ENCODE data around the gene EFS. TPM values are rescaled to one million over a fixed set of nuclear protein-coding genes. Genes with fewer than 3 reads are reported as not detected.

EFS gene
- total RNA-seq, 4 donors from 2014 or later: 7.0 to 12.9 (median 8.6) TPM

DNA sequence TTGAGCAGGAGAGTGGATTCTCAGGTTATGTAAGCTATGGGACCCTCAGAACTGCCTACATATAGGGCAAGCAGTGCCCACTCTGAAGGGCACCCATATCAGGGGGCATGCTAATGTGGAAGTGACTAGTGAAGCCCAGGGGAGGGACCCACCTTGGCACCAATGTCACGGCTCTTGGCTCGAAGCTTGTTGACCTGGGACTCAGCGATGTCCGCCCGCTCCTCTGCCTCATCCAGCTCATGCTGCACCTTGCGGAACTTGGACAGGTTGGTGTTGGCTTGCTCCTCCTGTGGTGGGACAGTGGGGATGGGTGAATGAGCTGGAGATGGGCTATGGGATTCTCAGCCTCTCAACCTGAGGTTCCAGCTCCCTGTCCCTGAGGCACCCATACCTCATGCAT is 17.3 kb upstream of the EFS start:
- no peaks in the 10 kb centered on the region for H3K27me3 ChIP-seq
- H3K36me3 ChIP-seq: no peaks in the 10 kb centered on the region
- 95 to 98% methylated on average over 6 of the region's 6 CpGs for WGBS, 2 donors
- intact Hi-C loops (cut with DNase I): loop anchor here (10.0 kb wide), 1 partner anchor 267 kb away; the partner anchor contains the start of gene CEBPE
- TF ChIP-seq, protein P1, sequence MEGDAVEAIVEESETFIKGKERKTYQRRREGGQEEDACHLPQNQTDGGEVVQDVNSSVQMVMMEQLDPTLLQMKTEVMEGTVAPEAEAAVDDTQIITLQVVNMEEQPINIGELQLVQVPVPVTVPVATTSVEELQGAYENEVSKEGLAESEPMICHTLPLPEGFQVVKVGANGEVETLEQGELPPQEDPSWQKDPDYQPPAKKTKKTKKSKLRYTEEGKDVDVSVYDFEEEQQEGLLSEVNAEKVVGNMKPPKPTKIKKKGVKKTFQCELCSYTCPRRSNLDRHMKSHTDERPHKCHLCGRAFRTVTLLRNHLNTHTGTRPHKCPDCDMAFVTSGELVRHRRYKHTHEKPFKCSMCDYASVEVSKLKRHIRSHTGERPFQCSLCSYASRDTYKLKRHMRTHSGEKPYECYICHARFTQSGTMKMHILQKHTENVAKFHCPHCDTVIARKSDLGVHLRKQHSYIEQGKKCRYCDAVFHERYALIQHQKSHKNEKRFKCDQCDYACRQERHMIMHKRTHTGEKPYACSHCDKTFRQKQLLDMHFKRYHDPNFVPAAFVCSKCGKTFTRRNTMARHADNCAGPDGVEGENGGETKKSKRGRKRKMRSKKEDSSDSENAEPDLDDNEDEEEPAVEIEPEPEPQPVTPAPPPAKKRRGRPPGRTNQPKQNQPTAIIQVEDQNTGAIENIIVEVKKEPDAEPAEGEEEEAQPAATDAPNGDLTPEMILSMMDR (IDR thresholded peaks at IDR 0.05): no peak
- TF ChIP-seq POLR2A (IDR thresholded peaks at IDR 0.05): no peak
- H3K27ac ChIP-seq: no peak overlapping the region
- no peak for DNase-seq
- no peaks in the 10 kb centered on the region for H3K4me1 ChIP-seq
- no peak overlapping the region for H3K4me3 ChIP-seq (replicated peaks in 1 of 3)
- no peaks in the 10 kb centered on the region for H3K9me3 ChIP-seq

DNA sequence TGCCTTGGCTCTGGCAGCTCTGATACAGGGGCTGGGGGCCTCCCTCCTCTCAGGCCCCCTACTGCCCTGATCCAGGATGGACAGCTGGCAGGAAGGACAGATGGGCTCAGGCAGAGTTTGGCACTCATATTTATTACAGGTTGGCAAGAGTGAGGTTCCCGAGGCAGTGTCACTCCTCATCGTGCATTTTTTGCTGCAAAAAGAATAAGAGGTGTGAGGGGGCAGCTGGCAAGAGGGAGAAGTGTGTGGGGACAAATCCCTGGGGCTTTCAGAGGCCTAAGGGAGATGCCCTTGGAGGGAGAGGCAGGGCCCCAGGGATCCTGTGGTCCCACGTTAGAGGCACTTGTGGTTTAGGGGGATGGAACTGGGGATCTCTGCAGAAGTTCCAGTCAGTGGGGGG is 16.9 kb upstream of the EFS start:
- TF ChIP-seq, protein P1 (IDR thresholded peaks at IDR 0.05): no peak
- no peak for TF ChIP-seq POLR2A (IDR thresholded peaks at IDR 0.05)
- intact Hi-C loops (cut with DNase I): loop anchor here (2.0 to 10.0 kb wide), 2 partner anchors 55 to 267 kb away; partner anchors contain the start of gene CEBPE
- no peak for DNase-seq
- no peak overlapping the region for H3K4me3 ChIP-seq (replicated peaks in 1 of 3)
- H3K36me3 ChIP-seq: no peaks in the 10 kb centered on the region
- H3K27me3 ChIP-seq: no peaks in the 10 kb centered on the region
- no peaks in the 10 kb centered on the region for H3K9me3 ChIP-seq
- H3K4me1 ChIP-seq: no peaks in the 10 kb centered on the region
- H3K27ac ChIP-seq: no peak overlapping the region
- WGBS, 2 donors: 69 to 72% methylated on average over 3 of the region's 3 CpGs

DNA sequence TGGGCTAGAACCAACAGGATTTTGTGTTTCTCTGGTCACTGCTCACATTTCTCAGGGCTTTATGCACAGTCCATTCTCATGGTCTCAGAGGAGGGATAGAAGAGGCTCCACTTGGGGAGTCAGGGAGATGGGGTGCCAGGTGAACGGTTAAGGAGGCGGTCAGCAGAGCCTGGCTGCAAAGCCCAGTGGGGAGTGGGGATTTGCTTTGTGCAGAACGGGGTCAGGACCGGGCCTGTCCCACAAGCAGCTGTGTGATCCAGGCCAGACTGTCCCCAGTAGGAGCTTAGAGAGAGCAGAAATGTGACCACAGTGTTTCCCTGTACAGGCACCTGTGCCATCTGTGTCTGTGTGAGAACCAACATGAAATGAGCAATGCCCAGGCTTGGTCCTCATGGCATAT is 16.0 kb upstream of the EFS start:
- H3K27ac ChIP-seq: no peak overlapping the region
- no peaks in the 10 kb centered on the region for H3K27me3 ChIP-seq
- intact Hi-C loops (cut with DNase I): loop anchor here (2.0 to 10.0 kb wide), 2 partner anchors 54 to 266 kb away; partner anchors contain the start of gene CEBPE
- no peaks in the 10 kb centered on the region for H3K4me1 ChIP-seq
- DNase-seq: no peak
- H3K9me3 ChIP-seq: no peaks in the 10 kb centered on the region
- H3K4me3 ChIP-seq (replicated peaks in 1 of 3): no peak overlapping the region
- TF ChIP-seq, protein P1 (IDR thresholded peaks at IDR 0.05): no peak
- no peak for TF ChIP-seq POLR2A (IDR thresholded peaks at IDR 0.05)
- 80 to 81% methylated on average over 4 of the region's 4 CpGs for WGBS, 2 donors
- no peaks in the 10 kb centered on the region for H3K36me3 ChIP-seq

DNA sequence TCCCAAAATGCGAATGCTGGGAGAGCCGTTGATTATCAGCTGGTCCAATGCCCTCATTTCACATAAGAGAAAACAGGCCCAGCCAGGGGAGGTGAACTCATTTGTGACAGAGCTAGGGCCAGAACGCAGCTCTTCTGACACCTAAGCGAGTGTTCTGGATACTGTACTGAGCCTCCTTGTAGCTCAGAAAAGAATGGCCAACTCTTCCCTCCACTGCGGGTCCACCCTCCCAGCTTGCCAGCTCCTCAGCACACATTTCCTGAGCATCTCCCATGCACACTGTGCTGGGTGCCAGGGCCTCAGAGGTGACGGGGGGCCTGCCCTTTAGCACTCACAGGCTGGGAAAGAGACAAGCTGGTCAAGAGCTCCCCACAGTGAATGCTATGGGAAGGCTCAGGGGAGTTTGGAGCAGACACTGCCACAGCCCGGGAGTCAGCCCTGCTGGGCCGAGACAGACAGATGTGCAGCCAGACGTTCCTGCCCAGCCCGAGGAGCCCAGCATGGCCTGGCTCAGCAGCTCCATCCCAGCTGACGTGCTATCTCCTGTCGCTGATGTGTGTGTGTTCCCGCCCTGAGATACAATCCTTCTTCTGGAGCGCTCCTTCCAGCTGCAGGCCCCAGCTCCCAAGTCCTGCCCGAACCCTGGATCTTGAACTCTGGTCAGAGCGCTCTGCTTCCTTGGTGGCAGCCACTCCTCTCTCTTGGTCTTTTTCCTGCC is 15.4 kb upstream of the EFS start:
- intact Hi-C loops (cut with DNase I): loop anchor here (2.0 to 10.0 kb wide), 2 partner anchors 54 to 266 kb away; partner anchors contain the start of gene CEBPE
- H3K4me1 ChIP-seq: no peaks in the 10 kb centered on the region

DNA sequence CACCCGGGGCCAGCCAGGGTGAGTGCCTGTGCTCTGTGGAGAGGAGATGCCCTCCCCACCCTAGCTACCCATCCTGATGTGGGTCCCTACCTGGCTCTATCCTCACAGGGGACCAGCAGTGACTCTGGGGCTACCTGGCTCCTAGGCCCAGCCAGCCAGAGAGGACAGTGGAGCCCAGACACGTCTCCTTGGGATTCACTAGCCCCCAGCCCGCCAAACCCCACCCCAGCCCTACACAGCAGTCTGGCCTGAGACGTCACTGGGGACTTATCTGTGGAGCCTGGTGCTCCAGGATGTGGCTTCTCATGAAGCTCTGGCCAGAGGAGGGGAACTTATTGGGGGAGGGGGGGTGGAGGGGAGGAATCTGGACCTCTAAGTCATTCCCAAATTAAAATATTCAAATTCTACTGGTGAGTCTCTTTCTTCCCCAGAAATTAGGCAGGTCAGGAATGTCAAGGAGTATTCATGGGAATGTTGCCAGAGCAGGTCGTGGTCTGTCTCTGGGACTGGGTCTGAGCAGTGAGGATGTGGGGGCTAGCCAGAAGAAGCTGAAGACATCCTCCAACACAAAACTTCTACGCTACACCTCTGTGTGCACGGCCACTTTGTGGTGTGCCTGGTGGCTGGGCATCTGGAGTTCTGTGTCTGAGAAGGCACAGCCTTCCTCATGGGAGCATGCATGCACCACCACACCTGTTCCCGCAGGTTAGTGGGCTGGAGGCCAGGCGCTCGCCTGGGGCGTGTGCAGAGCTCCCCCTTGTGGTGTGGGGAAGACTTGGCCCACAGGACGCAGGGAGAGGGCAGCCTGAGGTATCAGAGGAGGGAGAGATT is 14.6 kb upstream of the EFS start:
- peak; percentile 78 to 83 for DNase-seq
- Histone ChIP-seq H3K36me3 (no peaks in the 10 kb centered on the region), H3K4me1 (no peaks in the 10 kb centered on the region), H3K4me3 (replicated peaks in 1 of 3) (no peak overlapping the region), H3K27ac (no peak overlapping the region), H3K27me3 (no peaks in the 10 kb centered on the region), H3K9me3 (no peaks in the 10 kb centered on the region)
- no peak for TF ChIP-seq POLR2A (IDR thresholded peaks at IDR 0.05)
- TF ChIP-seq, protein P1 (IDR thresholded peaks at IDR 0.05): peak; percentile 74 to 97 (median 90)
- WGBS, 2 donors: 30 to 34% methylated on average over 11 to 12 of the region's 12 CpGs
- intact Hi-C loops (cut with DNase I): loop anchor here (2.0 to 10.0 kb wide), 3 partner anchors 53 to 265 kb away; partner anchors contain the start of gene CEBPE

More for the DNA sequence above, 15.4 kb upstream of the EFS start:
- Histone ChIP-seq H3K27me3 (no peaks in the 10 kb centered on the region), H3K4me3 (replicated peaks in 1 of 3) (no peak overlapping the region), H3K9me3 (no peaks in the 10 kb centered on the region), H3K36me3 (no peaks in the 10 kb centered on the region), H3K27ac (no peak overlapping the region)
- TF ChIP-seq POLR2A (IDR thresholded peaks at IDR 0.05): no peak
- WGBS, 2 donors: 56 to 64% methylated on average over 15 to 16 of the region's 16 CpGs
- DNase-seq: no peak

Data from thyroid gland (tissue), 4 donors.